NCI-H187 (cell line): ENCODE measurements around the gene OCRL.
"Not testable (repeated sequence)": the region's sequence is repeated elsewhere in the genome, so short reads cannot be mapped to it uniquely, and the experiment has no call there.

Source experiments
- DNase-seq, 2 experiments: peaks; one replicate each; lab custom pipeline; 2025; lab: John Stamatoyannopoulos, UW

The OCRL gene

DNA sequence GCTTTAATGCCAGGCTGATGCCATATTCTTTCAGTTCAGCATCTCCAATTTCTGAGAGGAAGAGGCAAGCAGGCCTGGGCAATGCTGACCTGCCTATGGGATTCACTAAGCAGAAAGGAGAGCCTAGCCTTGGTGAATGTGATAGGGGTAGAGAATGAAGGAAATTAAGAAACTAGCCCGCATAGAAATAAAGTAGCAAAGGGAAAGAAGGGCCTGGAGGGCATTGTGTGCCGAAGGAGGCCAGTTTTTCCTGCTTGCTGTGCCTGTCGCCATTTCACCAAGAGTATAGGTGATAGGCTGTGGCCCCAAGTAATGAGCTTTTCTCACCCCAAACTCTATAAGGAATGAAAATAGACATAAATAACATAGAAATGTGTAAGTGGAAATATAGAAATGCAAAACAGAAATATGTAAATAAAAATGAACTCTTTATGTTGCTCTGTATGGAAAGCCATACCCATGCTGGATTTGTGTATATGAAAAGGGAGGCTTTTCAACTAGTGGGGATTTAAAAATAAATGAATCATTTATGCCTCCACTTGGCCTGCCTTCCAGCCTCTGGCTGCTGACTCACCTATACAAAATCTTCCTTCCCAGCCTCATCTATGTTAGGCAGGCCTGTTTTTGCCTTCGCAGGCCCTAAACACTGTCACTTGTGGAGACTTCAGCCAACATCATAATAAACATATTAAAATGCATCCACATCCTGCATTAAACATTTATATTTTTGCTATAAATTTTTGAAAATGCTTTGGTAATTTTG is 5.1 kb upstream of the OCRL start:
- DNase-seq: no peak

DNA sequence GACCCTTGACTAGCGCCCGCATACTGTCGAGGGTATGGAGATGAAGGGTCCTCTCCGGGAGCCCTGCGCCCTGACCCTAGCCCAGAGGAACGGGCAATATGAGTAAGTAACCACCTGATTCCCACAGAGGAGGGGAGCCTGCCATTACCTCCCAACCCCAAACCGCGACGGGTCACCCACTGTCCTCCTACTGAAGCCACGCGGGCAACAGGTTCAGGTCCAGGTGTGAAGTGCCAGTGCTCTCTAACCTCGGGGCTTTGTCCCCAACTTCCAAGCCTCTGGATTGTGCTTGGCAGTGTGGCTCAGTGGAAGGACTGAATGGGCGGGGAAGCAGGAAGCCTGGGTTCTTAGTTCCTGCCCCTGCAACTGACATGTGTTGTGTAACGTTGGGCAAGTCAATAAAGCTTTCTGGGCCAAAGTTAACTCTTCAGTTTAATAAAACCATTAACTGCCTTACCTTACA is 694 bp downstream of the OCRL start:
- no peak for DNase-seq

DNA sequence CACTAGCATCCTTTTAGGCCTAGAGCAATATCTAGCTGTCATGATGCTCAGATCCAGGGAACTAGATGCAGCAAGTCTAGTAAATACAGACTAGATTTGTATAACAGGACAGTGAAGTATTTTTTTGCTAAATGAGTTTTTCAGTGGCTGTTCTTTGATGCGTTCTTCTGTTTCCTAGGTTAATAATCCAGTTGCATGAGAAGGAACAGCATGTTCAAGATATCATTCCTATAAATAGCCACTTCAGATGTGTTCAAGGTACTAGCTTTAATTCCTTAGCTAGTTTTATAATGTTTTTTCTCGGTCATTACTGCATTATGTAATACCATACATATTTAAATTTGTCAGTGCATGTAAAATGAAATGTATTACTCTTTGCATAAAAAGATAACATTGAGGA is 4.7 kb downstream of the OCRL start:
- no peak for DNase-seq

DNA sequence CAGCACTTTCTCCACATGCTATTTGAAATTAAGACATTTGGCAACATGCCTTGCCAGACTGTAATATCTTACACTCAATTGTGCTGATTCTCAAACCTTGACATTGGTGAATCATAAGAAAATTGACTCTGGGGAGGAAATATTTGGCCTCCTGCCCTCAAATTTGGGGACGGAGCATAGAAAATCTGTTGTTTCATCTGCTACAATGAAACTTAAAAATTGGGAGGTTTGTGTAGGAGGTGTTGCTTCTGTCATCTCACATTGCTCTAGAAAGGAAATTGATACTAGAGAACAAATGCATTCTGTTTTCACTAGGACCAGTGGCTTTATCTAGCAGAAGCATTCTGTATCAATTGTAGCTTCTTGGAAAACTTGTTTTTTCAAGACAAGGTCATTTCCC is 5.3 kb downstream of the OCRL start:
- no peak for DNase-seq

DNA sequence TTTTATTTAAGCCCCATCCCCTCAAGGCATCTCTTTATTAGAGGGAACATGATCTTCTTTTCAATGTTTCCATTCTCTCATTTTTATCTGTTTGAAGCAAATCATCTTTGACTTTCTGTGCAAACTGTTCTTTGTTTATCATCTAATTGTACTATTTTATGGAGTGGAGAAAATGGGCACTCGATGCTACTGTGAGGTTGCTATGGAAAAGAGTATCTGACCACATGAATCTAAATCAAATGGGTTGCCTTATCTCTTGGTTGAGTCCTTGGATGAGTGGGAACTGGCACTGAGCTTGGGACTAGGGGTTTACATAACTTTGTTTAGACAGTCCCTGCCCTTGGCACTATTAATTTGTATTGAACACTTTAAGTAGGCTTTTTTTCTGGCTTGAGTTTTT is 9.1 kb downstream of the OCRL start:
- DNase-seq: no peak

DNA sequence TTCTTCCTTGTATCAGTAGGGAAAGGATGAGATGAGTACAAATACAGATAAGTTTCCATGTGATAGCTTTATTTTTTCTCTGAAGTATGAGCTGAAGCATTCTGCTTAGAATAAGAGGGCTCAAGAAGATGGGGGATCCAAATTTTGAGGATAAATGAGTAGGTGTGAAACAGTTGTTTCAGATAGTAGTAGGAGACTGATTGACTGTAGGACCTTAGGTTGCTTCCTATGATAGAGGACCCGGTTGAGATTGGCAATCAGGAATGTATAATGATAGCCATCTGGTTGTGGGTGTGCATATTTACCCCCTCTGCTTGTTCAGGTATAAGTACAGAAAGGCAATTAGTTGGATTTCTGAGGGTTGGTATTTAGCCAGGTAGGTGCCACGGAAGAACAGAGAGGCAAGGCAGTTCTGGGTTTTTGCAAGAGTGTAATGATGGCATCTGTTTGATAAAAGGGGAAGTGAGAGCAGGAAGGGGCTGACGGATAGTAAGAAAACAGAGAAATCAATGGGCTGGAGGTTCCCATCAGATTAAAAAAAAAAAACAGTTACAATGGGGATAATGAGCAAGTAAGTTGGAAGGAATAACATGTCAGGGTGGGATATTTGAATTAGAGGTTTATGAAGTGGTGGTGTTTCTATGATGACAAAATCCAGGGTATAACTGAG is 13.7 kb downstream of the OCRL start:
- no peak for DNase-seq

DNA sequence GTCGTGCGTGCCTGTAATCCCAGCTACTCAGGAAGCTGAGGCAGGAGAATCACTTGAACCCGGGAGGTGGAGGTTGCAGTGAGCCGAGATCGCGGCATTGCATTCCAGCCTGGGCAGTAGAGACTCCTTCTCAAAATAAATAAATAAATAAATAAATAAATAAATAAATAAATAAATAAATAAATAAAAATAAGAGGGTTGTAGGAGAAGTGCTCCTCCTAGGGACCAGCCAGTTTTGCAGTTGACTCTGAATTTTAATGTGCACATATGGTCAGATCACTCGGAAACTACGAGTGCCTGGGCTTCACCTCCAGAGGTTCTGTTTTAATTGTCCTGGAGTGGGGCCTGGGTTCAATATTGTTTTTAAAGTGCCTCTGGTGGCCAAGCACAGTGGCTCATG is 14.8 kb downstream of the OCRL start:
- not testable (repeated sequence) for DNase-seq

DNA sequence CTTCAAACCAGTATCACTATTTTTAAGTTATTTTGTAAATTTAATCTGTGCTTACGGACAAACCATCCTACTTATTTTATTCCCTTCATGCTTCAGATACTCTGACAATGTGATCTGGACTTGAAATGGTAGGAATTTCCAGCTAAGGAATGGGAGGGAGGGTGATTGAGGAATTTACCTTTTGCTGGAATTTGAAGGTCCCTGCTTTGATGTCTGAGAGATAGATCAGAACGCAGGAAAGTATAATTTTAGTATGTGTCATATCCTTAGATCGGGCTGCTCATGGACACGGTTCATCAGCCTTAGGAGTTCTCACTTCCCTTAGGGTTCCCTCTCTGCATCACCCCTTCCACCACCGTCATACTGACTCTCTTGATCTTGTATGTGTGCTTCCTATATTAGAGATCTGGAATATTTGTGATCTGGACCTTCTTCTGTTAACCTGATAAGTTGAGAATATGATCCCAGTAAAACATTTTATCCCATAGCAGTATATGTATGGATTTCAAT is 16.8 kb downstream of the OCRL start:
- DNase-seq: no peak

DNA sequence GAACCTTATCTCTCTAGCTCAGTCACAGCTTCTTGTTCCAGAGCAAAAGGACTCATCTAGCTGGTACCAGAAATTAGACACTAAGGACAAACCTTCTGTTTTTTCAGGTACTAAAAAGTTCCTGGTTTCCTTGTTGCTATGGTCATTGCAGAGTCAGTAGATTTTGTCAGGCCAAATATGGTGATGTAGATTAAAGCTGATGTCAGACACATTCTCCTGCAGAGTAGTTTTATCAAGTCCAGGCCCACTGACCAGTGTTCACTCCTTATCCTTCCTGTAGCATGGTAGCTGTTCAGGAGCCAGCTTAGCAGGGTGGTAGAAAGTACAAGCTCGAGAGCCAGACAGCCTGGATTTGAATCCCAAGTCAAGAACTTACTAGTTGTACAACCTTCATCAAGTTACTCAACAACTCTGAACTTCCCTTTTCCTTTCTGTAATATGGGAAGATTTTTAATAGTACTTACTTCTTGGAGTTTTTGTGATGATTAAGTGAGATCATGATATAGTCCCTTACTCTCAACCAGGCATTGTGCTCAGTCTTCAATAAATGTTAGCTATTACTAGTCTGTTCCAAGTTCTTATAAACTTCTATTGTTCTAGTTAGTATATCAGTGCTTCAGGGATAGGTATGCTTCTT is 17.9 kb downstream of the OCRL start:
- no peak for DNase-seq

DNA sequence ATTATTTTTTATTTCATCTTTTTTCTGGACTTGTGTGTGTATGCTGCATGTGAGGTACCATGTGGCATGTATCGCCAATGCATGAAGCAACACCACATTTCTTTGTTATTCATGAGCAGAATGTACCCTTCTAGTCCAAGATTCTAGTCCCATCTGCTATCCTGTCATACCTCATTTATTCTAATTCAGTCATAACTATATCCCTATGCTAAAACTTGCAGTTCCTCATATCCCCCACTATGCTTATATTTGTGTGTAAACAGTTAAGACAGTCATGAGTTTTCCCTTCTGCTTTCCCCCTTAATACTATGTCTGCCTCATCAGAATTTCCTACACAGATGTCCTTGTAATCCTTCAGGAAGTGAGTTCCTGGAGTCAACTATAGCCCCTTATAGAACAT is 19.7 kb downstream of the OCRL start:
- no peak for DNase-seq

DNA sequence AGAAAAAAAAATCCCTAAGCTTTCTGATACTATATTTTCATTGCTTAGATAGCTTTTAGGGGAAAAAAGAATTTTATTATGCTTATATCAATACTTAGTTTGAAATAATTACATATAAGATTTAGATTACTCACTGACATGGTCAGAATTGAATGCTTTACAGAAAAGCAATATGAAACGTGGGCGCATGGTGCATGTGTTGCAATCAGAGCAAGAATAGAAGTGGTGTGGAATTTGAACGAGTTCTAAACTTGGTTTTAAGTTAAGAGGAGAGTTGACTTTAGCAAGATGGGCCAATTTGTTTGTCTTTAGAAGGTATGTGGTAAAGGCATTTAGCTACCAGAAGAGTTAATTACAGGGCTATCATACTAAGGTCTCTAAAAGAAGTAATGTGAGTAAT is 21.4 kb downstream of the OCRL start:
- DNase-seq: no peak

DNA sequence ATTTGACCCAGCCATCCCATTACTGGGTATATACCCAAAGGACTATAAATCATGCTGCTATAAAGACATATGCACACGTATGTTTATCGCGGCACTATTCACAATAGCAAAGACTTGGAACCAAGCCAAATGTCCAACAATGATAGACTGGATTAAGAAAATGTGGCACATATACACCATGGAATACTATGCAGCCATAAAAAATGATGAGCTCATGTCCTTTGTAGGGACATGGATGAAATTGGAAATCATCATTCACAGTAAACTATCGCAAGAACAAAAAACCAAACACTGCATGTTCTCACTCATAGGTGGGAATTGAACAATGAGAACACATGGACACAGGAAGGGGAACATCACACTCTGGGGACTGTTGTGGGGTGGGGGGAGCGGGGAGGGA is 24.3 kb downstream of the OCRL start:
- DNase-seq: not testable (repeated sequence)

DNA sequence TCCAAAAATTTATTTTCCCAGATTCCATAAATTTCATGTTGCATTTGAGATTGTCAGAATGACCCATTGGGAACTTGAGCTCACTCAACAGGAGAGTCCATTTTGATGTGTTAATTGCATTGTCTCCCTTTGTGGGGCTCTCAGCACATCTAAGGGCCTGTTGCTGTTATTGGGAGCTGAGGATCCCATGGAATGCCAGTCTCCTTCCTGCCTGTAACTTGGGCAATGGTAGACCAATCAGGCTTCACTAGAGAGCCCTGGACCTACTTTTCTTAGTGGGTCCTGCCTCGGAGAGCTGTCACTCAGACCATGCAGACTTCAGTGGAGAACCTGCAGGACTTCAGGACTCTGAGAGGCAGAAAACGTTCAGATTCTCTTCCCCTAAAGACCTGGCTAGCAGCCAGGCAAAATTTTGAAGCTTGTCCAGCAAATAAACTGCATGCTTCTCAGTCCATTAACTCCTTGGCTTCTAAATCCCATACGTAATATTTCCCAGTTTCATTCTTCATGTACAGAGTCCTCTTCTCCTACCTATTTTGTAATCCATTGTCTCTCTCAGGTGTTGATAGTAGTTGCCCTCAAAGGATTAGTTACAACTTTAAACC is 25.1 kb downstream of the OCRL start:
- no peak for DNase-seq

DNA sequence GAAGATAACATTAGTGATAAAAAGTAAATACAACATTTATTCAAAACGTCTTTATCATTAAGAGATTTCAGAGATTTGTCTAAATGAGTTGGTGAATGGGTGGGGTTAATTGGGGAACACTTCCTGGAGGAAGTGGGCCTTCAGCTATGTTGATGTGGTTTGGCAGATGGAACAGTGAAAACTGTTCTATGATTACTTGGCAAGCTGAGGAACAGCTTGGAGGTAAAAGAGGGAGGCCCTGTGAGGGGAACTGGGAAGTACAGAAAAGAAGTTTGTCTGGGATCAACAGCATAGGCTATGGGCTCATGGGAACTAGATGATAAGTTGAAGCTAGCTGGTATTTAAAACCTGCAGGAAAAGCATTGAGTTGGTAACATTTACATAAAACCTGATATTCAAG is 26.0 kb downstream of the OCRL start:
- DNase-seq: no peak

DNA sequence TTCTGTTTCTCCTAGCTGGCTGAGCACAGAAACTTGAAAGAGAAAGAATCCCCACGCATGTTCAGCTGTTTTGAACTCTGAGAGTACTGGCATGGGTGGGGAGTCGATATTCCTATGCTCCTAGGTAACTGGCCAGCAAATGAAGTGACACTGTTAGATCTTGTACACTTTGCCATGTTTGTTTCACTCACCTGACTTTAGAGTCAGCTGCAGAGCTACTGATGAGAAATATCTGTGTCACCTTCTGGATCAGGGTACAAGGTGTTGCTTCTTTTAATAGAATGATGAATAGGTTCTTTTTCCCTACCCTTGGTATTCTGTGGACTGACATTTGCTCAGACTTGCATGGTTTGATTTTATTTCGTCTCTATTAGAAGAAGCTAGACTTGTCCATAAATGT is 28.3 kb downstream of the OCRL start:
- DNase-seq: no peak

DNA sequence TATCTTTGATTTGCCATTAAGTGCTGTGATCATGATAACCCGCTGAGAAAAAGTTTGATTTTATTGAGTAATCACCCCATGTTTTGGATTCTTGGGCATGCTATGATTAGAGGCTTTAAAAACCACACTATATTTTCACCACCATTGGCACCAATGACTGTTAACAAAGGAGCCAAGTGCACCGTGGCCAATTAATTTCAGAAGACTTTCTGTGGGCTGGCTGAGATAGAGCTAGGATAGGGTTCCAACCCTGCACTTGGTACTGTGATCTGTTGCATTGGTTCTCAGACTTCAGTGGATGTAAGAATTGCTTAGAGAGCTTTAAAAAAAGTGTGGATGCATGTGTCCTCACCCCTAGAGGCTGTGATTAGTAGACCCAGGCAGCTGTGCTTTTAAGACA is 32.4 kb downstream of the OCRL start:
- DNase-seq: no peak

DNA sequence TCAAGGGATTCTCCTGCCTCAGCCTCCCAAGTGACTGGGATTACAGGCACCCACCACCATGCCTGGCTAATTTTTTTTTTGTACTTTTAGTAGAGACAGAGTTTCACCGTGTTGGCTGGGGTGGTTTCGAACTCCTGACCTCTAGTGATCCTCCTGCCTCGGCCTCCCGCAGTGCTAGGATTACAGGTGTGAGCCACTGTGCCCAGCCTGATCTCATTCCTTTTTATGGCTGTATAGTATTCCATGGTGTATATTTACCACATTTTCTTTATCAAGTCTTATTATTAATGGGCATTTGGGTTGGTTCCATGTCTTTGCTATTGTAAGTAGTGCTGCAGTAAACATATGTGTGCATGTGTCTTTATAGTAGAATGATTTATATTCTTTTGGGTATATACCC is 33.6 kb downstream of the OCRL start:
- DNase-seq: not testable (repeated sequence)

DNA sequence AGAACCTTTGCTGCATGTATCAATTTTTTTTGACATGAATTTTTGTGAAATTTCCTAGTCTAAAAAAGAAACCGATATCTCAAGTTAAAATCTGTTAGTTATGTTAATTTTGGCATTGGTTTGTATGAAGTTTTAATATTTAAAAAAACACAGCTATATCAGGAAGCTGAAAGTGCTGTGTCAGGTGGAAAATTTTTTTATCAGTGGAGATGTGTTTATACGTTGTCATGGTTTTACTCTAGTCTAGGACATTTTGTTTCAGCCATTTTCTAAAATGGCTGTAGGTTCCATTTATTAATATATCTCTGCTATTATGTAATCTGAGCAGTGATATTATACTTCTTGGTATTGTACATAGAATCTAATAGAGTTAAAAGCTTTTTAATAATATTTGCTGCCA is 34.2 kb downstream of the OCRL start:
- DNase-seq: no peak

DNA sequence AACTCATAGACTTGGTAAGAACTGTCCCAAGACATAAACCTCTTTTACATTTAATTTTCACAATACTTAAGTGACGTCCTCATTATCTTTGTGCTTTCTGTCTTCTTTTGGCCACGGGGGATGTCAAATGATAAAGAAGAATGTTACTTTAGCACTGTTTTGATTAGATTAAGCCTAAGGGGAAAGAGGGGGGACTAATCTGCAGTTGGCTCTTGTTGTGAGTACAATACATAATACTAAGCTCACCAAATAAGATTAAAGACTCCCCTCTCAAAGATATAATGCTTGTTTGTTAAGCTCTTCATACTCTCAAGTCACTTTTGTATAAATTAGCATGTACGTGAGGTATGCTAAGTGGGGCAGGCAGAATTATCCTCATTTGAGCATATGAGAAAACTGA is 36.5 kb downstream of the OCRL start:
- no peak for DNase-seq

DNA sequence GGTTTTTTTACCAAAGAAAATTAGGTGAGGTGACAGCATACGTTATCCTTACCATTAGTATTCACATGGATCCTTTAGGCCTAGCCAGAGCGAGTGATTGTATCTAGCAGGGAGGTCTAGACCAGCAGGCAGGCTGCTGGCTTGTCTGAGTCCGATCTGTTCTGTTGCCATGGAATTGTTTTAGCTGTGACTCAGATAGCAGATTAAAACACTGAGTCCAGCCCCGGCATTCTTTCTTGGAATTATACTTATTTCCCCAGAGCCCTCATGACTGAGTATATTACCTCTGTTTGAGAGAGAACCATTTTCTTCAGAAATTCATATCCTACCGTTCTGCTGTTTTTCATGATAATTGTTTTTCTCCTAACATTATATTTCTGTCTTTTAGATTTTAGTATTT is 37.4 kb downstream of the OCRL start:
- no peak for DNase-seq

DNA sequence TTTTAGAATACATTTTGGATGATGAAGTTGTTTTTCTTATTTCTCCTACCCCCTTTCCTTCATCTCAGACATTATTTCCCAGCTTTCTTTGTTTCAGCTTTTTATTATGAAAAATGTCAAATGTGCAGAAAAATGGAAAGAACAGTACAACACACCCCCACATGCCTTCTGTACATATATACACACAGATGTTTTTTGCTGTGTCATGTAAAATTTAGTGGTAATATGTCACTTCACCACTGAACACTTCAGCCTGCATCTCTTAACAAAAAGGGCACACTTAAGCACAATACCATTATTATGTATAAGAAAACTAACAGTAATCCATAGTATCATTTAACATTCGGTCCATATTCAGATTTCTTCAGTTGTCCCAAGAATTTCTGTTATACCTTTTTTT is 37.8 kb downstream of the OCRL start:
- DNase-seq: no peak

DNA sequence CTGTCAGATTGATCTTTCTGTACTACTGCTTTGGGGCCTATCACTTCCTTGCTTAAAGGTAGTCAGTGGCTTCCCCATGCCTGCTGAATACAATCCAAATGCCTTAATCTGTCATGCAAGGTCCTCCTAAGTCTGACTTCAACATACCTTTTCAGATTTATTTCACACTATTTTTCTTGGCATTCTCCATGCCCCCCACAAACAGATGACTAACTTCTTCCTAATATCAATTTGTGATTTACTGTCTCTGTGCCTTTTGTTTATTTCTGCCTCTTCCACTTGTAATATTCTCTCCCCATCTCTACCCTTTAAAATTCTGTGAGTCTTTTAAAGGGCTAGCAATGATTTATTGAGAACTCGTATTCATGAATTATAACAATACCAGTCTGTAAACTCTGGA is 41.8 kb downstream of the OCRL start:
- no peak for DNase-seq

DNA sequence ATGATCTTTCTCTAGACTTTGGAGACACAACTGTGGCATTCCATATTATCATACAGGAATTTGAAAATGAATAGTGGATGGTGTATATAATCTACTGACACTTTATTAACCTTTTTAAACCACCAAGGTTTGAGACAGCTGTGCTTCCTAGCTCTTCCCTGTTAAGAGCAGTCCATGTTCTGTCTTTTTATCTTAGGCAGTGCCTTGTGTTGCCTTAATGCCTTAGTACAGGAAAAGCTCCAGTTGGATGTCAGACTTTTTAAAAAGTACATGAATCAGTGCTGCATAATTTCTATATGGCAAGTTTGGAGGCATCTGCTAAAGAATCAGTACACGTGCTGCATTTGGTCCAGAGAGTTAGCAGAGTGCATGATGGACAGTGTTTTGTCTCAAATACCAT is 45.1 kb downstream of the OCRL start:
- DNase-seq: no peak
